ENCODE results near the gene HELLS.
"Not testable (repeated sequence)": the region's sequence is repeated elsewhere in the genome, so short reads cannot be mapped to it uniquely, and the experiment has no call there.

The HELLS gene

GRCh38 chr10:94545391-94546048, at the start of gene HELLS:
TSS of gene HELLS (plus strand) at chr10:94545788. CDS start at chr10:94545922, 134 bp downstream.
- Histone ChIP-seq H3K9ac (ENCODE audit: low read depth, low read length) (peak within 1 kb of the TSS; percentile 100), H3K27ac (ENCODE audit: low read length) (peak within 1 kb of the TSS; percentile 92), H3K4me1 (ENCODE audit: insufficient read depth, low read length) (peaks cover 15% of the 10 kb centered on the region; the same call in 1 of the 2 replicates), H3K4me3 (ENCODE audit: low read length) (peak within 1 kb of the TSS; percentile 100), H3K27me3 (ENCODE audit: insufficient read depth, low read length) (no peaks in the 10 kb centered on the region), H3K9me3 (ENCODE audit: insufficient read depth, low read depth, low read length) (no peaks in the 10 kb centered on the region), H3K36me3 (ENCODE audit: insufficient read depth, low read depth, low read length) (peaks cover 40% of the 10 kb centered on the region)

- no peaks in the 10 kb centered on the region for H3K4me1 ChIP-seq (ENCODE audit: insufficient read depth, low read length)
- no peak overlapping the region for H3K4me3 ChIP-seq (ENCODE audit: low read length)
- no peaks in the 10 kb centered on the region for H3K27me3 ChIP-seq (ENCODE audit: insufficient read depth, low read length)
- no peaks in the 10 kb centered on the region for H3K9me3 ChIP-seq (ENCODE audit: insufficient read depth, low read depth, low read length)
- no peaks in the 10 kb centered on the region for H3K36me3 ChIP-seq (ENCODE audit: insufficient read depth, low read depth, low read length)
- no peak overlapping the region for H3K9ac ChIP-seq (ENCODE audit: low read depth, low read length)
- H3K27ac ChIP-seq (ENCODE audit: low read length), result no peak overlapping the region
These were observed 49.6 kb upstream of the HELLS start for GRCh38 chr10:94496010-94496409.

- H3K36me3 ChIP-seq (ENCODE audit: insufficient read depth, low read depth, low read length), result no peaks in the 10 kb centered on the region
- no peak overlapping the region for H3K9ac ChIP-seq (ENCODE audit: low read depth, low read length)
- no peak overlapping the region for H3K27ac ChIP-seq (ENCODE audit: low read length)
- no peaks in the 10 kb centered on the region for H3K27me3 ChIP-seq (ENCODE audit: insufficient read depth, low read length)
- H3K9me3 ChIP-seq (ENCODE audit: insufficient read depth, low read depth, low read length), result no peaks in the 10 kb centered on the region
- H3K4me3 ChIP-seq (ENCODE audit: low read length), result no peak overlapping the region
- no peaks in the 10 kb centered on the region for H3K4me1 ChIP-seq (ENCODE audit: insufficient read depth, low read length)
These were observed 48.9 kb upstream of the HELLS start for GRCh38 chr10:94496646-94497045.

- Histone ChIP-seq H3K27me3 (ENCODE audit: insufficient read depth, low read length) (no peaks in the 10 kb centered on the region), H3K9me3 (ENCODE audit: insufficient read depth, low read depth, low read length) (no peaks in the 10 kb centered on the region), H3K4me1 (ENCODE audit: insufficient read depth, low read length) (no peaks in the 10 kb centered on the region), H3K9ac (ENCODE audit: low read depth, low read length) (no peak overlapping the region), H3K36me3 (ENCODE audit: insufficient read depth, low read depth, low read length) (no peaks in the 10 kb centered on the region), H3K27ac (ENCODE audit: low read length) (no peak overlapping the region), H3K4me3 (ENCODE audit: low read length) (no peak overlapping the region)
These were observed 45.5 kb upstream of the HELLS start for GRCh38 chr10:94500063-94500462.

- Histone ChIP-seq H3K27me3 (ENCODE audit: insufficient read depth, low read length) (no peaks in the 10 kb centered on the region), H3K4me1 (ENCODE audit: insufficient read depth, low read length) (no peaks in the 10 kb centered on the region), H3K4me3 (ENCODE audit: low read length) (no peak overlapping the region), H3K27ac (ENCODE audit: low read length) (no peak overlapping the region), H3K9me3 (ENCODE audit: insufficient read depth, low read depth, low read length) (no peaks in the 10 kb centered on the region), H3K36me3 (ENCODE audit: insufficient read depth, low read depth, low read length) (no peaks in the 10 kb centered on the region), H3K9ac (ENCODE audit: low read depth, low read length) (no peak overlapping the region)
These were observed 24.0 kb upstream of the HELLS start for GRCh38 chr10:94521276-94522250.

DNA sequence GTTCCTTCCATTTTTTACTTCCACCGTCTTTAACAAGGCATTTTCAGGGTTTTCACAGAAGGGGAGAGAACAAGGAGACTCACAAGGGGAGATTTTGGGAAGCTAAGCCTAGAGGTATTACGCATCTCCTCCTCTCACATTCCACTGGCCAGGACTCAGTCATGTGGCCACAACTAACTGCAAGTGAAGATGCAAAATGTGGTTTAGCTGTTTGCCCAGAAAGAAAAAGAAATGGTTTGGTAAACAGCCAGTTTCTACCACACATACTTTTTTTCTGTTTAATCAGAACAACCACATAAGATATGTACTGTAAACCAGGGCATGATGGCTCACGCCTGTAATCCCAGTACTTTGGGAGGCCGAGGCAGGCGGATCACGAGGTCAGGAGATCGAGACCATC, 21.4 kb upstream of the HELLS start:
- Histone ChIP-seq H3K9ac (ENCODE audit: low read depth, low read length) (no peak overlapping the region), H3K36me3 (ENCODE audit: insufficient read depth, low read depth, low read length) (no peaks in the 10 kb centered on the region), H3K4me1 (ENCODE audit: insufficient read depth, low read length) (no peaks in the 10 kb centered on the region), H3K9me3 (ENCODE audit: insufficient read depth, low read depth, low read length) (no peaks in the 10 kb centered on the region), H3K27me3 (ENCODE audit: insufficient read depth, low read length) (no peaks in the 10 kb centered on the region), H3K27ac (ENCODE audit: low read length) (no peak overlapping the region), H3K4me3 (ENCODE audit: low read length) (no peak overlapping the region)

DNA sequence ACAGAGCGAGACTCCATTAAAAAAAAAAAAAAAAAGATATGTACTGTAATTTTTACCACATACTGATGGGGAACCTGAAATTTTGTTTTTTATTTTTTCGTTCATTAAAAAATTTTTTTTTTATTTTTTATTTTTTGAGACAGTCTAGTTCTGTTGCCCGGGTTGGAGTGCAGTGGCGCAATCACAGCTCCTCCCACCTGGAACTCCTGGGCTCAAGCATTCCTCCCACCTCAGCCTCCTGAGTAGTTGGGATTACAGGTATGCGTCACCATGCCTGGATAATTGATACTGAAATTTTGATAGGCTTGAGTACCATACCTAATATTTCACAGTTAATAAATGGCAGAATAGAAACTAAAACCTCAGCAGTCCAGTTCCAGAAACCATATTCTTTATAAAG, 20.9 kb upstream of the HELLS start:
- Histone ChIP-seq H3K27me3 (ENCODE audit: insufficient read depth, low read length) (no peaks in the 10 kb centered on the region), H3K27ac (ENCODE audit: low read length) (no peak overlapping the region), H3K4me1 (ENCODE audit: insufficient read depth, low read length) (no peaks in the 10 kb centered on the region), H3K9me3 (ENCODE audit: insufficient read depth, low read depth, low read length) (no peaks in the 10 kb centered on the region), H3K4me3 (ENCODE audit: low read length) (no peak overlapping the region), H3K36me3 (ENCODE audit: insufficient read depth, low read depth, low read length) (no peaks in the 10 kb centered on the region), H3K9ac (ENCODE audit: low read depth, low read length) (no peak overlapping the region)

DNA sequence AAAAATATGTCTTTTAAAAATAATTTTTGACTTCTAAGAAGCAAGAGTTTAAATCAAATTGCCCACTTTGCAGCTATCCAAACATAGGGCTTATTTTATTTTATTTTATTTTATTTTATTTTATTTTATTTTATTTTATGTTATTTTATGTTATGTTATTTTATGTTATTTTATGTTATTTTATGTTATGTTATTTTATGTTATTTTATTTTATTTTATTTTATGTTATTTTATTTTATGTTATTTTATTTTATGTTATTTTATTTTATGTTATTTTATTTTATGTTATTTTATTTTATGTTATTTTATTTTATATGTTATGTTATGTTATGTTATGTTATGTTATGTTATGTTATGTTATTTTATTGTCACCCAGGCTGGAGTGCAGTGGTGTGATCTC, 14.0 kb upstream of the HELLS start:
- H3K4me1 ChIP-seq (ENCODE audit: insufficient read depth, low read length); H3K27me3 ChIP-seq (ENCODE audit: insufficient read depth, low read length); H3K4me3 ChIP-seq (ENCODE audit: low read length); H3K9ac ChIP-seq (ENCODE audit: low read depth, low read length); H3K36me3 ChIP-seq (ENCODE audit: insufficient read depth, low read depth, low read length); H3K27ac ChIP-seq (ENCODE audit: low read length); H3K9me3 ChIP-seq (ENCODE audit: insufficient read depth, low read depth, low read length): not testable (repeated sequence)

DNA sequence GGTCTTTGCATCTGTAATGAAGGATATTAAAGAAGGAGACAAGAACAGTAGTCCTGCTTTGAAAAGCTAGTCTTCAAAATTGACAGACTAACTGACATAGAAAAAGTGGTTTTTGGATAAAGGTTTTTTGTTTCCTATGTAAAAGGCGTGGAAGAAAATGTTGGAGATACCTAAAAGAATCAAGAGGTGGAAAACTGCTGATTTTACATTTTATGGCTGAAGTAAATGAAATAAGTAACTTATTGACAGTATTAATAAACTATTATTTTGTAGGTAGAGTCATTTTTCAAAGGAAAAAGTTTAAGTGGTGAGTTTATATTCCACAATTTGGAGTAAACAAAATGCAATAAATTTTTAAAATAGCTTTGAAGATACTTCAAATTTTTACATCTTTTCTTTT, 12.6 kb upstream of the HELLS start:
- H3K27me3 ChIP-seq (ENCODE audit: insufficient read depth, low read length), result no peaks in the 10 kb centered on the region

GRCh38 chr10:94542282-94542681, 3.3 kb upstream of the HELLS start:
- not testable (repeated sequence) for H3K36me3 ChIP-seq (ENCODE audit: insufficient read depth, low read depth, low read length); H3K9ac ChIP-seq (ENCODE audit: low read depth, low read length); H3K27ac ChIP-seq (ENCODE audit: low read length); H3K27me3 ChIP-seq (ENCODE audit: insufficient read depth, low read length); H3K9me3 ChIP-seq (ENCODE audit: insufficient read depth, low read depth, low read length); H3K4me3 ChIP-seq (ENCODE audit: low read length)
- peaks cover 12% of the 10 kb centered on the region; the same call in 1 of the 2 replicates for H3K4me1 ChIP-seq (ENCODE audit: insufficient read depth, low read length)

More for the DNA sequence above, 12.6 kb upstream of the HELLS start:
- no peak overlapping the region for H3K27ac ChIP-seq (ENCODE audit: low read length)
- H3K4me3 ChIP-seq (ENCODE audit: low read length), result no peak overlapping the region
- no peak overlapping the region for H3K9ac ChIP-seq (ENCODE audit: low read depth, low read length)
- no peaks in the 10 kb centered on the region for H3K4me1 ChIP-seq (ENCODE audit: insufficient read depth, low read length)
- H3K9me3 ChIP-seq (ENCODE audit: insufficient read depth, low read depth, low read length), result no peaks in the 10 kb centered on the region
- H3K36me3 ChIP-seq (ENCODE audit: insufficient read depth, low read depth, low read length), result no peaks in the 10 kb centered on the region

GRCh38 chr10:94546049-94546900, 687 bp downstream of the HELLS start:
- H3K27me3 ChIP-seq (ENCODE audit: insufficient read depth, low read length), result no peaks in the 10 kb centered on the region
- no peaks in the 10 kb centered on the region for H3K9me3 ChIP-seq (ENCODE audit: insufficient read depth, low read depth, low read length)
- H3K4me1 ChIP-seq (ENCODE audit: insufficient read depth, low read length), result peaks cover 15% of the 10 kb centered on the region; the same call in 1 of the 2 replicates
- H3K36me3 ChIP-seq (ENCODE audit: insufficient read depth, low read depth, low read length), result peaks cover 47% of the 10 kb centered on the region
- peak overlapping the region; percentile 92 for H3K27ac ChIP-seq (ENCODE audit: low read length)
- peak overlapping the region; percentile 100 for H3K4me3 ChIP-seq (ENCODE audit: low read length)
- peak overlapping the region; percentile 100 for H3K9ac ChIP-seq (ENCODE audit: low read depth, low read length)

Measured in iPS-20b (cell line).